HepG2 (cell line): ENCODE measurements around the gene ALG8. TPM values are rescaled to one million over a fixed set of nuclear protein-coding genes. Genes with fewer than 3 reads are reported as not detected.

Experiments
- ATF2 ChIP-seq: sonication (generic); formaldehyde crosslinking; IDR thresholded peaks from 2 replicates; pipeline ENCODE4 v1.4.0; 2020; ENCODE audit warnings: missing genetic modification reagents
- CENPX ChIP-seq: sonication (generic); formaldehyde crosslinking; IDR thresholded peaks from 2 replicates; pipeline ENCODE4 v1.9.0; 2021; ENCODE audit warnings: mild to moderate bottlenecking, missing genetic modification reagents, moderate library complexity
- HDAC2 ChIP-seq: sonication (generic); formaldehyde crosslinking; IDR thresholded peaks from 2 replicates; pipeline ENCODE4 v1.4.0; 2020; ENCODE audit warnings: missing genetic modification reagents
- HNF4A ChIP-seq: sonication (generic); formaldehyde crosslinking; IDR thresholded peaks from 2 replicates; pipeline ENCODE4 v1.4.0; 2020; ENCODE audit warnings: missing genetic modification reagents
- KDM6A ChIP-seq: IDR thresholded peaks from 2 replicates; pipeline ENCODE4 v1.6.1; 2016; ENCODE audit warnings: low read depth
- NCOA2 ChIP-seq: sonication (generic); formaldehyde crosslinking; IDR thresholded peaks from 2 replicates; pipeline ENCODE4 v1.8.0; 2022; ENCODE audit warnings: inconsistent platforms
- PATZ1 ChIP-seq: sonication (generic); formaldehyde crosslinking; IDR thresholded peaks from 2 replicates; pipeline ENCODE4 v1.4.0; 2020; ENCODE audit warnings: missing genetic modification reagents
- PHF21A ChIP-seq: sonication (generic); formaldehyde crosslinking; IDR thresholded peaks from 2 replicates; pipeline ENCODE4 v1.5.0; 2020; ENCODE audit warnings: mild to moderate bottlenecking, missing genetic modification reagents
- RXRA ChIP-seq: sonication (generic); formaldehyde crosslinking; IDR thresholded peaks from 2 replicates; pipeline ENCODE4 v1.5.1; 2020; ENCODE audit warnings: missing genetic modification reagents
- SKI ChIP-seq: fragments of 450-650 bp; IDR thresholded peaks from one replicate; pipeline ENCODE4 v1.6.1; 2018; ENCODE audit warnings: mild to moderate bottlenecking; ENCODE audit not compliant: partially characterized antibody
- SMARCC2 ChIP-seq: fragments of 450-650 bp; IDR thresholded peaks from 2 replicates; pipeline ENCODE4 v1.6.1; 2017; ENCODE audit warnings: antibody characterized with exemption, mild to moderate bottlenecking
- TEAD2 ChIP-seq: sonication (generic); formaldehyde crosslinking; IDR thresholded peaks from 2 replicates; pipeline ENCODE4 v1.9.0; 2021; ENCODE audit warnings: missing genetic modification reagents
- TEAD3 ChIP-seq: optimal IDR thresholded peaks from 2 replicates; pipeline ENCODE3; 2016; ENCODE audit warnings: borderline replicate concordance
- WIZ ChIP-seq: sonication (generic); formaldehyde crosslinking; IDR thresholded peaks from 2 replicates; pipeline ENCODE4 v1.5.1; 2020; ENCODE audit warnings: mild to moderate bottlenecking, missing genetic modification reagents
- ZNF260 ChIP-seq: sonication (generic); formaldehyde crosslinking; IDR thresholded peaks from 2 replicates; pipeline ENCODE4 v1.4.0; 2020; ENCODE audit warnings: missing genetic modification reagents, low read depth, mild to moderate bottlenecking, borderline replicate concordance
- ZNF296 ChIP-seq: sonication (generic); formaldehyde crosslinking; conservative IDR thresholded peaks from 2 replicates; pipeline ENCODE4 v1.5.0; 2020; ENCODE audit warnings: mild to moderate bottlenecking, missing genetic modification reagents
- polyA plus RNA-seq, 8 experiments: library from polyadenylated mRNA; depleted of rRNA in 3 of 8; stranded (reverse) in 7 of 8; unstranded in 1 of 8; fragments of >200 nt; fragmentation: Illumina TruSeq in 4 of 8; extraction: Trizol in 4 of 8; gene quantifications; 2 replicates each; pipeline versions ENCODE4 v1.2.1 to v1.2.3, GENCODE V29; 2011 to 2016; ENCODE audit warnings: low read depth in 4 of 8, missing spikeins in 1 of 8, mixed read lengths in 1 of 8; ENCODE audit not compliant: insufficient read depth in 1 of 8
- total RNA-seq, 5 experiments: library from RNA; depleted of rRNA; stranded (reverse); fragments of >200 nt; fragmentation: Illumina TruSeq; extraction: Trizol; gene quantifications; 2 replicates each; pipeline ENCODE4 v1.2.3, GENCODE V29; 2016; ENCODE audit warnings: low read depth in 1 of 5
- TF ChIP-seq, protein P1 (sequence below): IDR thresholded peaks from 2 replicates; pipeline ENCODE4 v1.6.1; 2016; ENCODE audit warnings: mild to moderate bottlenecking
- TF ChIP-seq, protein P2 (sequence below): IDR thresholded peaks from 2 replicates; pipeline ENCODE4 v1.6.1; 2016; ENCODE audit warnings: mild to moderate bottlenecking, missing biosample characterization, missing genetic modification reagents
- TF ChIP-seq, protein P3 (sequence below): sonication (generic); formaldehyde crosslinking; IDR thresholded peaks from 2 replicates; pipeline ENCODE4 v1.4.0; 2020; ENCODE audit warnings: mild to moderate bottlenecking, low read depth, missing genetic modification reagents
- TF ChIP-seq, protein P4 (sequence below): sonication (generic); formaldehyde crosslinking; IDR thresholded peaks from 2 replicates; pipeline ENCODE4 v1.5.1; 2020; ENCODE audit warnings: mild to moderate bottlenecking, missing genetic modification reagents

ALG8 gene
- total and polyA plus RNA-seq, 2 of the 13 experiments (the other 11 are each of a cell fraction or from before 2014, with no cell fraction given), result 75.8 to 88.0 TPM

GRCh38 chr11:78156127-78156844 is 16.9 kb upstream of the ALG8 start (continued):
- TF ChIP-seq PATZ1 (CRISPR knock-in tag), result peak; percentile 62; the same call in 1 of the 2 replicates
- TF ChIP-seq, protein P1, sequence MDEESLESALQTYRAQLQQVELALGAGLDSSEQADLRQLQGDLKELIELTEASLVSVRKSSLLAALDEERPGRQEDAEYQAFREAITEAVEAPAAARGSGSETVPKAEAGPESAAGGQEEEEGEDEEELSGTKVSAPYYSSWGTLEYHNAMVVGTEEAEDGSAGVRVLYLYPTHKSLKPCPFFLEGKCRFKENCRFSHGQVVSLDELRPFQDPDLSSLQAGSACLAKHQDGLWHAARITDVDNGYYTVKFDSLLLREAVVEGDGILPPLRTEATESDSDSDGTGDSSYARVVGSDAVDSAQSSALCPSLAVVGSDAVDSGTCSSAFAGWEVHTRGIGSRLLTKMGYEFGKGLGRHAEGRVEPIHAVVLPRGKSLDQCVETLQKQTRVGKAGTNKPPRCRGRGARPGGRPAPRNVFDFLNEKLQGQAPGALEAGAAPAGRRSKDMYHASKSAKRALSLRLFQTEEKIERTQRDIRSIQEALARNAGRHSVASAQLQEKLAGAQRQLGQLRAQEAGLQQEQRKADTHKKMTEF, result peak; percentile 97
- no peak for TF ChIP-seq WIZ
- peak; percentile 98 for TF ChIP-seq NCOA2
- TF ChIP-seq SKI, result peak; percentile 89
- peak; percentile 87 for TF ChIP-seq KDM6A (CRISPR knock-in tag)
- TF ChIP-seq PHF21A (CRISPR knock-in tag), result peak; percentile 99
- no peak for TF ChIP-seq TEAD2 (CRISPR knock-in tag)
- no peak for TF ChIP-seq CENPX (CRISPR knock-in tag)
- TF ChIP-seq SMARCC2, result no peak
- 0 out of 2 replicates have a peak, but pooled peaks have one; percentile 34 for TF ChIP-seq ZNF296 (CRISPR knock-in tag)
- TF ChIP-seq, protein P2, sequence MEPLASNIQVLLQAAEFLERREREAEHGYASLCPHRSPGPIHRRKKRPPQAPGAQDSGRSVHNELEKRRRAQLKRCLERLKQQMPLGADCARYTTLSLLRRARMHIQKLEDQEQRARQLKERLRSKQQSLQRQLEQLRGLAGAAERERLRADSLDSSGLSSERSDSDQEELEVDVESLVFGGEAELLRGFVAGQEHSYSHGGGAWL (CRISPR knock-in tag), result 0 out of 2 replicates have a peak, but pooled peaks have one; percentile 19
- TF ChIP-seq TEAD3 (CRISPR knock-in tag), result peak; percentile 98
- no peak for TF ChIP-seq ZNF260
- peak; percentile 95 for TF ChIP-seq HDAC2 (CRISPR knock-in tag)
- TF ChIP-seq ATF2 (CRISPR knock-in tag), result 0 out of 2 replicates have a peak, but pooled peaks have one; percentile 77
- TF ChIP-seq, protein P3, sequence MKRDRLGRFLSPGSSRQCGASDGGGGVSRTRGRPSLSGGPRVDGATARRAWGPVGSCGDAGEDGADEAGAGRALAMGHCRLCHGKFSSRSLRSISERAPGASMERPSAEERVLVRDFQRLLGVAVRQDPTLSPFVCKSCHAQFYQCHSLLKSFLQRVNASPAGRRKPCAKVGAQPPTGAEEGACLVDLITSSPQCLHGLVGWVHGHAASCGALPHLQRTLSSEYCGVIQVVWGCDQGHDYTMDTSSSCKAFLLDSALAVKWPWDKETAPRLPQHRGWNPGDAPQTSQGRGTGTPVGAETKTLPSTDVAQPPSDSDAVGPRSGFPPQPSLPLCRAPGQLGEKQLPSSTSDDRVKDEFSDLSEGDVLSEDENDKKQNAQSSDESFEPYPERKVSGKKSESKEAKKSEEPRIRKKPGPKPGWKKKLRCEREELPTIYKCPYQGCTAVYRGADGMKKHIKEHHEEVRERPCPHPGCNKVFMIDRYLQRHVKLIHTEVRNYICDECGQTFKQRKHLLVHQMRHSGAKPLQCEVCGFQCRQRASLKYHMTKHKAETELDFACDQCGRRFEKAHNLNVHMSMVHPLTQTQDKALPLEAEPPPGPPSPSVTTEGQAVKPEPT (CRISPR knock-in tag), result no peak
- TF ChIP-seq, protein P4, sequence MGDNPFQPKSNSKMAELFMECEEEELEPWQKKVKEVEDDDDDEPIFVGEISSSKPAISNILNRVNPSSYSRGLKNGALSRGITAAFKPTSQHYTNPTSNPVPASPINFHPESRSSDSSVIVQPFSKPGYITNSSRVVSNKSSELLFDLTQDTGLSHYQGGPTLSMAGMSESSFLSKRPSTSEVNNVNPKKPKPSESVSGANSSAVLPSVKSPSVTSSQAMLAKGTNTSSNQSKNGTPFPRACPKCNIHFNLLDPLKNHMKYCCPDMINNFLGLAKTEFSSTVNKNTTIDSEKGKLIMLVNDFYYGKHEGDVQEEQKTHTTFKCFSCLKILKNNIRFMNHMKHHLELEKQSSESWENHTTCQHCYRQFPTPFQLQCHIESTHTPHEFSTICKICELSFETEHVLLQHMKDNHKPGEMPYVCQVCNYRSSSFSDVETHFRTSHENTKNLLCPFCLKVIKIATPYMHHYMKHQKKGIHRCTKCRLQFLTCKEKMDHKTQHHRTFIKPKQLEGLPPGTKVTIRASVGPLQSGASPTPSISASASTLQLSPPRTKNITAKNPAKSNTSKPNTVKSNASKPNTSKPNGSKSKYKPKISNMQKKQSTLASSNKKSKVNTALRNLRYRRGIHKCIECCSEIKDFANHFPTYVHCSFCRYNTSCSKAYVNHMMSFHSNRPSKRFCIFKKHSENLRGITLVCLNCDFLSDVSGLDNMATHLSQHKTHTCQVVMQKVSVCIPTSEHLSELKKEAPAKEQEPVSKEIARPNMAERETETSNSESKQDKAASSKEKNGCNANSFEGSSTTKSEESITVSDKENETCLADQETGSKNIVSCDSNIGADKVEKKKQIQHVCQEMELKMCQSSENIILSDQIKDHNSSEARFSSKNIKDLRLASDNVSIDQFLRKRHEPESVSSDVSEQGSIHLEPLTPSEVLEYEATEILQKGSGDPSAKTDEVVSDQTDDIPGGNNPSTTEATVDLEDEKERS, result no peak
- TF ChIP-seq HNF4A, result peak; percentile 87
- peak; percentile 99 for TF ChIP-seq RXRA (CRISPR knock-in tag)
